ENCODE data around the gene GBGT1.

GRCh38 chr9:133144904-133145851 lies 18.5 kb downstream of the GBGT1 start:
- TF ChIP-seq CTCF (IDR thresholded peaks at IDR 0.05) (no peak), EP300 (IDR thresholded peaks at IDR 0.05) (no peak), POLR2A (IDR thresholded peaks at IDR 0.05) (no peak)
